Loucy (cell line): Measurements from ENCODE around the gene TDRD7.

Source experiments
- H2AFZ ChIP-seq: fragments of 200-600 bp; sonication (generic); 2 replicates; pipeline ENCODE4 v1.6.0; 2016; ENCODE audit warnings: antibody characterized with exemption, mild to moderate bottlenecking, low read length, moderate library complexity
- H3F3A ChIP-seq: fragments of 200-600 bp; 2 replicates; pipeline ENCODE4 v1.6.0; 2016; ENCODE audit warnings: antibody characterized with exemption, low read depth, mild to moderate bottlenecking
- H3K27me3 ChIP-seq: fragments of 200-600 bp; sonication (generic); 2 replicates; pipeline ENCODE4 v1.6.1; 2014; ENCODE audit warnings: low read length, mild to moderate bottlenecking; ENCODE audit not compliant: insufficient read depth, poor library complexity, severe bottlenecking
- H3K36me3 ChIP-seq: fragments of 200-600 bp; sonication (generic); 2 replicates; pipeline ENCODE4 v1.6.1; 2016; ENCODE audit warnings: low read length; ENCODE audit not compliant: insufficient read depth
- H3K4me1 ChIP-seq: fragments of 200-600 bp; sonication (generic); 2 replicates; pipeline ENCODE4 v1.5.1; 2014; ENCODE audit warnings: low read length, mild to moderate bottlenecking; ENCODE audit not compliant: insufficient read depth, poor library complexity, severe bottlenecking
- H3K4me2 ChIP-seq: fragments of 200-600 bp; sonication (generic); 2 replicates; pipeline ENCODE4 v1.6.0; 2014; ENCODE audit warnings: antibody characterized with exemption, low read length, low read depth, mild to moderate bottlenecking; ENCODE audit not compliant: poor library complexity, severe bottlenecking
- H3K4me3 ChIP-seq: fragments of 200-600 bp; sonication (generic); 2 replicates; pipeline ENCODE4 v1.5.1; 2014; ENCODE audit warnings: low read length, mild to moderate bottlenecking, mixed read lengths; ENCODE audit not compliant: poor library complexity, severe bottlenecking
- H3K79me2 ChIP-seq: fragments of 200-600 bp; sonication (generic); 2 replicates; pipeline ENCODE4 v1.6.1; 2014; ENCODE audit warnings: low read length; ENCODE audit not compliant: insufficient read depth
- H3K9ac ChIP-seq: fragments of 200-600 bp; sonication (generic); 2 replicates; pipeline ENCODE4 v1.6.0; 2014; ENCODE audit warnings: mild to moderate bottlenecking, low read depth, low read length, moderate library complexity; ENCODE audit not compliant: poor library complexity, severe bottlenecking
- H3K9me2 ChIP-seq: fragments of 200-600 bp; sonication (generic); replicated peaks from 2 replicates; pipeline ENCODE4 v1.6.1; 2016; ENCODE audit warnings: low read depth, low read length, mixed read lengths
- H3K9me3 ChIP-seq: fragments of 200-600 bp; sonication (generic); 2 replicates; pipeline ENCODE4 v1.6.1; 2014; ENCODE audit warnings: mild to moderate bottlenecking, antibody characterized with exemption, low read length, low read depth; ENCODE audit not compliant: insufficient read depth
- H4K20me1 ChIP-seq: fragments of 200-600 bp; sonication (generic); 2 replicates; pipeline ENCODE4 v1.6.0; 2014; ENCODE audit warnings: antibody characterized with exemption, low read length, mild to moderate bottlenecking; ENCODE audit not compliant: insufficient read depth, poor library complexity, severe bottlenecking
- CTCF ChIP-seq: fragments of 200-600 bp; sonication (generic); conservative IDR thresholded peaks from 2 replicates; pipeline ENCODE4 v1.5.1; 2014; ENCODE audit warnings: mild to moderate bottlenecking, antibody characterized with exemption, low read length
- EZH2phosphoT487 ChIP-seq: fragments of 200-600 bp; IDR thresholded peaks from 2 replicates; pipeline ENCODE4 v1.6.1; 2018; ENCODE audit warnings: antibody characterized with exemption, mild to moderate bottlenecking, moderate library complexity, borderline replicate concordance

TDRD7 gene

DNA sequence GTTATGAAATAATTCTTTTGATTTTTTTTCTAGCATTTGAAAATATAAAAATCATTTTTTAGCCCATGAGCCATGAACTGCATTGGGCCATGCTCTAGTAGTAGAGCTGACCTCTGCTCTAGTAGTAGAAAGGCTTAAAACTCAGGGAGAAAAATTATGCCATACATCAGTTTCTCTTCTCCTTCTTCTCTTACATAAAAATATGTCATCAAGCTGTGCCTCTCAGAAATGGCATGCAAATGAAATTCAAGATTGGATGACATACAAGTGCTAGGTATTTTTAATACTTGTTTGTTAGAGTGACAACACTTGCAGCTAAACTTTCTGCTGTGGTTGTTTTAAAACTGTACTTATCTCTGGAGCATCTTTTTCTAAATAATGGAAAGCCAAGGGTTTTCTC lies 47.4 kb downstream of the TDRD7 start:
- no peaks in the 10 kb centered on the region for H4K20me1 ChIP-seq
- H3K36me3 ChIP-seq, result no peaks in the 10 kb centered on the region
- H3K27me3 ChIP-seq, result no peaks in the 10 kb centered on the region
- no peak overlapping the region for H3K4me2 ChIP-seq
- H3K9ac ChIP-seq, result no peak overlapping the region
- no peak overlapping the region for H3K4me3 ChIP-seq
- no peaks in the 10 kb centered on the region for H3K4me1 ChIP-seq
- H3K9me3 ChIP-seq, result no peaks in the 10 kb centered on the region
- no peaks in the 10 kb centered on the region for H3K79me2 ChIP-seq
- TF ChIP-seq EZH2phosphoT487 (no peak), CTCF (no peak)
- no peak overlapping the region for H2AFZ ChIP-seq
- H3F3A ChIP-seq, result no peaks in the 10 kb centered on the region
- H3K9me2 ChIP-seq, result no peaks in the 10 kb centered on the region

DNA sequence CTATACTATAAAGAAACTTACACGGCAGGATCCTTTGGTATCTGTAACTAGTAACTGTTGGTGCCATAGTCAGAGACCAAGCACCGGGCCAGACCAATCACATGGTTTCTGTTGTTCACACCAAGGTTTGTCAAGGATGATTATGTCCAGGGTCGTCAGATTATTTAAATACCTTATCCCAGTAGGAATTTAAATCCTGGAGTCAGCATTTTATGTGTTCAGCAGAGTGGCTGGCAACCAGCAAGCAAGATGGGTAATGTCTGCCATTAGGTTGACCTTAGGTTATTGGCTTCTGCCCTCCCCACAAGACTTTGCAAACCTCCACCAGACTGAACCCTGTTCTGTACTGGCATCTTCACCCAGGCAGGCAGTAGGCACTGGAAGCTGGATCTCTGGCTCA lies 50.3 kb downstream of the TDRD7 start:
- Histone ChIP-seq H3K9me3 (no peaks in the 10 kb centered on the region), H3K9me2 (no peaks in the 10 kb centered on the region), H3K27me3 (no peaks in the 10 kb centered on the region), H3K4me1 (no peaks in the 10 kb centered on the region), H3K9ac (no peak overlapping the region), H3K4me3 (no peak overlapping the region), H4K20me1 (no peaks in the 10 kb centered on the region), H3K79me2 (no peaks in the 10 kb centered on the region), H3K36me3 (no peaks in the 10 kb centered on the region), H2AFZ (no peak overlapping the region), H3F3A (no peaks in the 10 kb centered on the region), H3K4me2 (no peak overlapping the region)
- TF ChIP-seq CTCF, result no peak
- no peak for TF ChIP-seq EZH2phosphoT487

- H3K36me3 ChIP-seq, result no peaks in the 10 kb centered on the region
Observed at GRCh38 chr9:97462914-97463313, 51.0 kb downstream of the TDRD7 start.

More at GRCh38 chr9:97462914-97463313, 51.0 kb downstream of the TDRD7 start:
- H3K4me3 ChIP-seq, result no peak overlapping the region
- no peaks in the 10 kb centered on the region for H3K9me3 ChIP-seq
- H2AFZ ChIP-seq, result no peak overlapping the region
- H3K79me2 ChIP-seq, result no peaks in the 10 kb centered on the region
- no peaks in the 10 kb centered on the region for H3F3A ChIP-seq
- H4K20me1 ChIP-seq, result no peaks in the 10 kb centered on the region
- no peak overlapping the region for H3K4me2 ChIP-seq
- no peaks in the 10 kb centered on the region for H3K4me1 ChIP-seq
- TF ChIP-seq CTCF, result no peak
- no peak for TF ChIP-seq EZH2phosphoT487
- no peaks in the 10 kb centered on the region for H3K9me2 ChIP-seq
- H3K27me3 ChIP-seq, result no peaks in the 10 kb centered on the region
- H3K9ac ChIP-seq, result no peak overlapping the region
